GM12878 (cell line): Measurements from ENCODE around the gene EMP3. TPM values are rescaled to one million over a fixed set of nuclear protein-coding genes. Genes with fewer than 3 reads are reported as not detected.

Experiments used
- ATAC-seq: fragments of 200-7000 bp; cut with Tn5 transposase; 3 replicates; pipeline ENCODE4 v1.9.1; 2020; ENCODE audit warnings: mild to moderate bottlenecking, moderate library complexity
- BruUV-seq: library from RNA; stranded (reverse); fragments of 400-500 nt; replicated peaks from 2 replicates; lab custom pipeline; 2021; lab: Mats Ljungman, UMichigan
- CTCF ChIA-PET: fragments of 300-600 bp; sonication (Branson Sonifier 250); formaldehyde crosslinking; extraction: SDS; loops from one replicate; lab custom pipeline; 2021; ENCODE audit warnings: inconsistent platforms; lab: Yijun Ruan, JAX
- POLR2A ChIA-PET: fragments of 350-600 bp; formaldehyde crosslinking; extraction: SDS; loops from one replicate; lab custom pipeline; 2021; ENCODE audit warnings: inconsistent platforms; lab: Charles Lee
- RAD21 ChIA-PET: fragments of 300-600 bp; sonication (Branson Sonifier 250); formaldehyde crosslinking; loops from one replicate; lab custom pipeline; 2023; ENCODE audit warnings: antibody characterized with exemption; ENCODE audit not compliant: unreplicated experiment; lab: Charles Lee
- SMC1A ChIA-PET: fragments of 300-600 bp; sonication (Branson Sonifier 250); formaldehyde crosslinking; loops from one replicate; lab custom pipeline; 2023; ENCODE audit not compliant: unreplicated experiment, uncharacterized antibody; lab: Charles Lee
- DNase-seq: peaks from one replicate; pipeline ENCODE4 v3.0.0-alpha.2; 2011; ENCODE audit warnings: low read depth, low spot score
- FAIRE-seq: peaks from 3 replicates; lab custom pipeline; 2011; peaks lifted over from hg19 to GRCh38; lab: Jason Lieb, UNC
- H2AFZ ChIP-seq: 2 replicates; pipeline ENCODE4 v1.6.0; 2011; ENCODE audit warnings: low read depth, low read length, control low read depth; ENCODE audit not compliant: control insufficient read depth
- H3K27ac ChIP-seq: 2 replicates; pipeline ENCODE4 v1.5.1; 2011; ENCODE audit warnings: control low read depth; ENCODE audit not compliant: control insufficient read depth, insufficient read depth
- H3K27me3 ChIP-seq, 2 experiments: replicated peaks in 1 of 2; 2 replicates each; pipeline versions ENCODE4 v1.6.0 to v1.6.1; 2011; ENCODE audit warnings: low read length in 1 of 2; ENCODE audit not compliant: control insufficient read depth in 2 of 2, insufficient read depth in 2 of 2
- H3K36me3 ChIP-seq, 2 experiments: 2 replicates each; pipeline ENCODE4 v1.5.1; 2011; ENCODE audit warnings: low read length in 1 of 2; ENCODE audit not compliant: control insufficient read depth in 2 of 2, insufficient read depth in 2 of 2
- H3K4me1 ChIP-seq: 2 replicates; pipeline ENCODE4 v1.6.1; 2011; ENCODE audit warnings: mild to moderate bottlenecking, low read length, moderate library complexity, mixed read lengths; ENCODE audit not compliant: control insufficient read depth, insufficient read depth
- H3K4me2 ChIP-seq: 2 replicates; pipeline ENCODE4 v1.6.0; 2011; ENCODE audit warnings: control low read depth; ENCODE audit not compliant: control insufficient read depth, insufficient read depth
- H3K4me3 ChIP-seq: fragments of 200-600 bp; sonication (generic); 2 replicates; pipeline ENCODE4 v1.5.1; 2016
- H3K79me2 ChIP-seq: 2 replicates; pipeline ENCODE4 v1.6.0; 2011; ENCODE audit warnings: low read length; ENCODE audit not compliant: control insufficient read depth, insufficient read depth
- H3K9ac ChIP-seq: 2 replicates; pipeline ENCODE4 v1.8.0; 2011; ENCODE audit warnings: low read length, control low read depth, mixed read lengths; ENCODE audit not compliant: control insufficient read depth, insufficient read depth
- H3K9me3 ChIP-seq: replicated peaks from 3 replicates; pipeline ENCODE4 v1.5.1; 2011; ENCODE audit warnings: mild to moderate bottlenecking, low read length; ENCODE audit not compliant: control insufficient read depth, insufficient read depth
- H4K20me1 ChIP-seq: 2 replicates; pipeline ENCODE4 v1.6.0; 2011; ENCODE audit not compliant: control insufficient read depth, insufficient read depth
- CEBPZ ChIP-seq: fragments of 150-350 bp; IDR thresholded peaks from 2 replicates; pipeline ENCODE4 v1.6.1; 2016; ENCODE audit warnings: low read depth, low read length
- IRF4 ChIP-seq: IDR thresholded peaks from 2 replicates; pipeline ENCODE4 v1.6.1; 2011; ENCODE audit warnings: low read depth, low read length
- JUND ChIP-seq: IDR thresholded peaks from 2 replicates; pipeline ENCODE4 v1.6.1; 2012; ENCODE audit warnings: low read depth, mild to moderate bottlenecking, low read length, improper control_type of control experiment, moderate library complexity
- KAT2A ChIP-seq: conservative IDR thresholded peaks from 2 replicates; pipeline ENCODE4 v1.6.1; 2011; ENCODE audit warnings: low read depth, low read length; ENCODE audit not compliant: control insufficient read depth
- MLLT1 ChIP-seq: fragments of 450-650 bp; IDR thresholded peaks from 2 replicates; pipeline ENCODE4 v1.6.1; 2016; ENCODE audit warnings: mild to moderate bottlenecking
- MYB ChIP-seq: fragments of 150-350 bp; IDR thresholded peaks from 2 replicates; pipeline ENCODE4 v1.6.1; 2014; ENCODE audit warnings: mild to moderate bottlenecking, low read depth, low read length, borderline replicate concordance
- POLR2AphosphoS2 ChIP-seq: IDR thresholded peaks from 2 replicates; pipeline ENCODE4 v1.6.1; 2011; ENCODE audit warnings: low read depth, mild to moderate bottlenecking, low read length, improper control_type of control experiment, moderate library complexity
- PRDM15 ChIP-seq: fragments of 450-650 bp; formaldehyde crosslinking; IDR thresholded peaks from 2 replicates; pipeline ENCODE4 v1.4.0; 2020; ENCODE audit warnings: mild to moderate bottlenecking, moderate library complexity
- RCOR1 ChIP-seq: conservative IDR thresholded peaks from 2 replicates; pipeline ENCODE4 v1.6.1; 2012; ENCODE audit warnings: low read depth, low read length, improper control_type of control experiment
- SMAD5 ChIP-seq: IDR thresholded peaks from 2 replicates; pipeline ENCODE4 v1.6.1; 2016; ENCODE audit warnings: antibody characterized with exemption, low read depth
- TCF12 ChIP-seq: IDR thresholded peaks from 2 replicates; pipeline ENCODE4 v1.6.1; 2011; ENCODE audit warnings: low read depth, mild to moderate bottlenecking, low read length
- WGBS: methylation state at CpG from one replicate; pipeline ENCODE4 v1.1.6; 2016; ENCODE audit warnings: low lambda C conversion rate; ENCODE audit not compliant: insufficient replicate concordance, insufficient coverage; ENCODE audit errors: missing lambda C conversion rate; 5-methylcytosine and 5-hydroxymethylcytosine counted together
- in situ Hi-C: fragments of 300-500 bp; cut with MboI; formaldehyde crosslinking; loops from 9 replicates; pipeline ENCODE4 v1.14.3; 2018; ENCODE audit warnings: mixed read lengths
- intact Hi-C: fragments of 100-400 bp; cut with micrococcal nuclease; formaldehyde crosslinking; loops from one replicate; pipeline ENCODE4 v1.14.2; 2022; ENCODE audit not compliant: unreplicated experiment
- polyA plus RNA-seq, 11 experiments: library from polyadenylated mRNA; depleted of rRNA in 4 of 11; unstranded in 6 of 11; stranded (reverse) in 5 of 11; fragments of >200 nt; fragmentation: Nextera tagmentation in 4 of 11; fragmentation: Illumina TruSeq in 1 of 11; extraction: Ambion mirVana in 4 of 11; extraction: Trizol in 1 of 11; gene quantifications; 1 replicate in 1 of 11; 2 replicates in 10 of 11; pipeline versions ENCODE4 v1.2.1 to v1.2.3, GENCODE V29; 2011 to 2016; ENCODE audit warnings: inconsistent platforms in 2 of 11, missing spikeins in 2 of 11, low read depth in 1 of 11
- total RNA-seq, 4 experiments: library from RNA; depleted of rRNA in 3 of 4; stranded (reverse); fragments of >200 nt in 3 of 4; fragmentation: Illumina TruSeq in 1 of 4; extraction: Trizol in 1 of 4; gene quantifications; 2 replicates each; pipeline versions ENCODE4 v1.2.1 to v1.2.3, GENCODE V29; 2013 to 2021

The EMP3 gene
- total and polyA plus RNA-seq, 10 of the 15 experiments (the other 5 are each of a cell fraction or from before 2014, with no cell fraction given), result 53.2 to 224 (median 134) TPM

GRCh38 chr19:48355365-48355954 is 30.1 kb downstream of the EMP3 start (continued):
- TF ChIP-seq MLLT1 (no peak), MYB (no peak), JUND (no peak), CEBPZ (no peak), KAT2A (no peak)

GRCh38 chr19:48359123-48359522 is 33.8 kb downstream of the EMP3 start:
- Histone ChIP-seq H4K20me1 (no peaks in the 10 kb centered on the region), H2AFZ (no peak overlapping the region), H3K27me3 (no peaks in the 10 kb centered on the region), H3K9me3 (no peaks in the 10 kb centered on the region), H3K79me2 (peaks cover 3% of the 10 kb centered on the region), H3K4me1 (peaks cover 3% of the 10 kb centered on the region; the same call in 1 of the 2 replicates), H3K9ac (no peak overlapping the region), H3K4me3 (no peak overlapping the region), H3K4me2 (no peak overlapping the region), H3K27ac (no peak overlapping the region), H3K36me3 (no peaks in the 10 kb centered on the region; a peak in 1 of 4 replicates)
- BruUV-seq, result no TSS peak
- in situ Hi-C loops, result no loop called here
- intact Hi-C loops, result no loop called here
- FAIRE-seq (no peak), ATAC-seq (no peak), DNase-seq (no peak)
- RAD21 ChIA-PET, result no interaction called here
- SMC1A ChIA-PET, result no interaction called here
- CTCF ChIA-PET, result interaction anchor here (0.8 to 1.6 kb wide), 3 partner anchors 26 to 230 kb away, joined by 3 to 5 read pairs (median 4); no protein-coding TSS in a partner anchor
- WGBS, result 88% methylated on average over 5 of the region's 5 CpGs
- POLR2A ChIA-PET, result interaction anchor here (0.6 kb wide), 1 partner anchor 13 kb away, joined by 3 read pairs; no protein-coding TSS in a partner anchor
- TF ChIP-seq RCOR1, result no peak
- no peak for TF ChIP-seq SMAD5
- TF ChIP-seq IRF4, result no peak
- no peak for TF ChIP-seq TCF12
- no peak for TF ChIP-seq POLR2AphosphoS2
- no peak for TF ChIP-seq PRDM15
